Left renal pelvis (tissue), 4 donors: Measurements from ENCODE around the gene LCE1F. TPM values are rescaled to one million over a fixed set of nuclear protein-coding genes. Genes with fewer than 3 reads are reported as not detected.

Experiments
- DNase-seq, 4 donors: peaks; one replicate each; pipeline ENCODE4 v3.0.0-alpha.2; 2013; ENCODE audit warnings: low read depth in 4 of 4, low spot score in 3 of 4
- polyA plus RNA-seq, 4 donors: library from polyadenylated mRNA; unstranded; fragments of 120-200 nt; gene quantifications; one replicate each; pipeline ENCODE4 v1.2.1, GENCODE V29; 2013; ENCODE audit not compliant: insufficient read length in 4 of 4

The LCE1F gene, protein sequence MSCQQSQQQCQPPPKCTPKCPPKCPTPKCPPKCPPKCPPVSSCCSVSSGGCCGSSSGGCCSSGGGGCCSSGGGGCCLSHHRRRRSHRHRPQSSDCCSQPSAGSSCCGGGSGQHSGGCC
- polyA plus RNA-seq, result not detected

DNA sequence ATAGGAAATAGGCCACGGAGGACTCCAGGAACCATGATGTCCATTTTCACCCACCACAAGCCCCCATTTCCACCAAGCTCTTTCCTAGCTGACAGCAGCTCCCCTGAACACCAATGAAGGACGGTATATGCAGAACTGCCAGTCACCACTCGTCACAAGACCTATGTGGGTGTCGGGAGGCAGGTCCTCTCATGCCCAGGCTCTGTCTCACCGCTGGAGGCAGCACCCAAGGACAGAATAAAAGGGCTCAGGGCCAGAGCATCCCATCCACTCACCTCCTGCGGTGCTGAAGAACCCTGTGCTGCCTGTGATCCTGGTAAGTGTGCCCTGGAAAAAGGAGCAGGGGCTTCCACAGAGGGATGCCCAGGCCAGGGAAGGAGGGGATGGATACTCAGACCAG is at the start of gene LCE1F:
Gene LCE1F, plus strand, starts transcription at position 266 of the 400 bp plus-strand sequence. CDS start 1,232 bp downstream, outside the sequence.
- DNase-seq, result no peak

GRCh38 chr1:152725261-152725660 is 49.7 kb upstream of the LCE1F start:
- DNase-seq, result no peak

DNA sequence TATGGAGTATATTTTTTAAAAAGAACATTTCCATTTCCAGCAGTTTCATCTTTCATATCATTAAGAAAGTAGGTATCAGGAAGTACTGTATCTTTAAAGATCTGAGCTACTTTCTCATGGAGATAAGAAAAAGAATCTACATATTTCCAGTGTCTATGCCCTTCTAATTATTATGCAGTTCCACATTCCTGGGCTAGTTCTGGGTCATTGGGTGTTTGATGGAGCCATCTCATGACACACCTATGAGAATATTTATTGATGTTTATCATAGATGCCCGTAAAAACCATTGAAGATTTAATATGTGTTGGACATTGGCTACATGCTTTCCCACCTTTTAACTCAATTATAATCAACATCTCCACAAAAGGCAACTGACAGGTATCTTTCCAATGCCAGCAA is 46.0 kb upstream of the LCE1F start:
- DNase-seq, result no peak

DNA sequence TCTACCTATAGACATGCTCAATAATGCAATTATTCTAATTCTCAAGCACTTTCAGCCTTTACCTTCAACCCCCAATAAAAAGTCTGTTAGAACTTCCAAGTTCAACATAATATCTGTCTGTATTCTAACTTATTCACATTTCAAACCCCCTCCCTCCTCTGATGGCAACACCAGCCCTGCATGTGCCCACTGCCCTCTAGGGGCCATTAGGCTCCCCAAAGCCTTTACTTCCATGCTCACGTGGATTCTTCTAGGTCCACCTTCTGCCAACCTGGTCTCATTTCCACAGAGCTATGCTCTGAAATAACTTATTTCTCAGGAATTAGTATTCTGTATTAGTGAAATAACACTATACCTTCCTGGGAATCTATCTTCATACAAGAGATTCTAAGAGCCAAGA is 39.3 kb upstream of the LCE1F start:
- no peak for DNase-seq

DNA sequence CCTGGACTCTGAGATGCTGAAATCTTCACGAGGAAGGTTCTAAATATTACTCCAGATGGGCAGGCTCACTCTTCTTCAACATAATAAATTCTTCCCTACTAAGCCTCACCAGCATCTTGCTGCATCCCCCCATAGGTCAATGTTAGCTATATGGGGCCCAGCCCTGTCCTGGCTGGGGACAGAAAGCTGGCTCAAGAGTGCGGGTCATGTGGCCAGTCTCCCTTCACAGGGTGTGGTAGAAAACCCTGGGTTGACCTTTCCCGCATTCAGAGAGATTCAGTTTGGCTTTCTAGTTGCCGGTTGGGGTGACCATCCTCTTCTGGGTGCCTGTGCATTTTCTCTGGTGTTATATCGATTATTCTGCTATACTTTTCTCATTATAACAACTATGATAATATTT is 36.9 kb upstream of the LCE1F start:
- no peak for DNase-seq

DNA sequence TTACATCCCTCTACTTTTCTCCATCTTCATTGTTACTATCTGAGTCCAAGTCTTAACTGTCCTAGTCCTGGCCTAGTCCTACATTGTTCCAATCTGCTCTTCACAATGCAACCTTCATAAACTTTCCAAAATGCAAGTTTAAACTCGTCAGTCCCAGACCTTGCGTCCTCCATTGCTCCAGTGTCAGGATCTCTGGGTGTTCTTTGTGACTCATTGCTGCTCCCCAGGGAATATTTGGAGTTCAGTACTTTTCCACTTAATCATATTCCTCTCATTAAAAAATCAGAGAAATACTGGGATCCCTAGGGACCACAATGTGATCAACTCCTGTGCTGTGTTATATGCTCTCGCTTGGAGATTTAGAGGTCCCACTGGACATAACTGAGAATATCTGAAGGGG is 35.1 kb upstream of the LCE1F start:
- no peak for DNase-seq

GRCh38 chr1:152741656-152742055 is 33.3 kb upstream of the LCE1F start:
- no peak for DNase-seq

GRCh38 chr1:152743371-152744145 is 31.4 kb upstream of the LCE1F start:
- no peak for DNase-seq

- no peak for DNase-seq
These were observed 29.6 kb upstream of the LCE1F start for GRCh38 chr1:152745289-152745704.

DNA sequence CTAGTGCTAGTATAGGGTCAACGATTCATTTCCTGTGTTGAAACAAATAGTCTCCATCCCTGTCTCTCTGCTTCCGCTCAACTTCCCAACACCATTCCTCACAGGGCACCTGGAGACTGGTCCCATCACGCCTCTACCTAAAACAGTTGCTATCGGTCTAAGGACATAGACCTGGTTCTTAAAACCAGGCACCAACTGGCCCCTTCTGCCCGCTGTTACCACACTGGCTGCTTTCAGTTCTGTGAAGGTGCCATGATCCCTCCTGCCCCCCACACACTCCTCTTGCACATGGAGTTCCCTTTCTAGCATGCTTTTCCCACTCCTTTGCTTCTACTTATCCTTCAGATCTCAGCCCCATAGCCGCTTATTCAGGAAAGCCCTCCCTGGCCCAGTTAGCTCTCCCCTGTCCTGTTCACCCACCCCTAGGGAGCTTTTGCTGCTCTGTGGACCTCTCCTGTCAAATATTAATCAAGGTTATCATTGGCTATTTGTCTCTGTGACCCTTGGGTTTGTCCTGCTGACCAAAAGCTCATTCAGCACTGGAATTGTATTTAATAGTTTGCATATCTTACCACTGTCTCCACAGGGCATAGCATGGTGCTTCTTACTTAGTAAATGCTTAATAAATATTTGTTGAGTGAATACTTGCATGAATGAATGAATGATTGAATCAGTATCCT is 29.0 kb upstream of the LCE1F start:
- DNase-seq, result no peak

- no peak for DNase-seq
These were observed 27.1 kb upstream of the LCE1F start for GRCh38 chr1:152747831-152748230.

- DNase-seq, result no peak
These were observed 22.7 kb upstream of the LCE1F start for GRCh38 chr1:152752225-152752624.

- DNase-seq, result no peak
These were observed 21.4 kb upstream of the LCE1F start for GRCh38 chr1:152753586-152753985.

DNA sequence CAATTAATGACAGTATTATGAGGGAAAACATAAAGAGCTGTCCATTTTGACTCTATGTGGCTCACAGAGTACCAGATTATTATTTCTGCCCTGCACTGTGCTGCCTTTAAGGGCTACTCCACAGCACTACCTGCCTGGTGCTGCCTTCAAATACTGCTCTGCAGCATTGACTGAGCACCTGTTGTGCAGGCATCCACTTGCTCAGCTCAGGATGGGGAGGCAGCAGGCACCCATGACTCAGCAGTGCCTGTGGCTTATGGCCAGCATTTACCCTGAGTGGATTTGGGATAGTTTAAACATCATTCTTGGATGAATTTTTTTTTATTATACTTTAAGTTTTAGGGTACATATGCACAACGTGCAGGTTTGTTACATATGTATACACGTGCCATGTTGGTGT is 18.1 kb upstream of the LCE1F start:
- DNase-seq, result no peak

GRCh38 chr1:152757747-152758146 is 17.2 kb upstream of the LCE1F start, which contains the start of gene KPRP:
Gene KPRP (plus strand): TSS chr1:152758025. CDS start chr1:152759589, 1,564 bp downstream.
- DNase-seq, result no peak

- DNase-seq, result no peak
These were observed 16.3 kb upstream of the LCE1F start for GRCh38 chr1:152758636-152759035.

- DNase-seq, result no peak
These were observed 15.3 kb upstream of the LCE1F start for GRCh38 chr1:152759453-152760173.

DNA sequence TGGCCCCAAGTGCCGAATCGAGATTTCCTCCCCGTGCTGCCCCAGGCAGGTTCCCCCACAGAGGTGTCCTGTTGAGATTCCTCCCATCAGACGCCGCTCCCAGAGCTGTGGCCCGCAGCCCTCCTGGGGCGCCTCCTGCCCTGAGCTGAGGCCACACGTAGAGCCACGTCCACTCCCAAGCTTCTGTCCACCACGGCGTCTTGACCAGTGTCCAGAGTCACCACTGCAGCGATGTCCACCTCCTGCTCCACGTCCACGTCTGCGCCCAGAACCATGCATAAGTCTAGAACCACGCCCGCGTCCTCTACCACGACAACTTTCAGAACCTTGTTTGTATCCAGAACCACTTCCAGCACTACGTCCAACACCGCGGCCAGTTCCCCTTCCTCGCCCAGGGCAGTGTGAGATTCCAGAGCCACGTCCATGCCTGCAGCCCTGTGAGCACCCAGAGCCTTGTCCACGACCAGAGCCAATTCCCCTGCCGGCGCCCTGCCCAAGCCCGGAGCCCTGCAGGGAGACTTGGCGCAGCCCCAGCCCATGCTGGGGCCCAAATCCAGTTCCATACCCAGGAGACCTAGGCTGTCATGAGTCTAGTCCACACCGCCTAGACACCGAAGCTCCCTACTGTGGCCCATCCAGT is 14.3 kb upstream of the LCE1F start:
- DNase-seq, result no peak

DNA sequence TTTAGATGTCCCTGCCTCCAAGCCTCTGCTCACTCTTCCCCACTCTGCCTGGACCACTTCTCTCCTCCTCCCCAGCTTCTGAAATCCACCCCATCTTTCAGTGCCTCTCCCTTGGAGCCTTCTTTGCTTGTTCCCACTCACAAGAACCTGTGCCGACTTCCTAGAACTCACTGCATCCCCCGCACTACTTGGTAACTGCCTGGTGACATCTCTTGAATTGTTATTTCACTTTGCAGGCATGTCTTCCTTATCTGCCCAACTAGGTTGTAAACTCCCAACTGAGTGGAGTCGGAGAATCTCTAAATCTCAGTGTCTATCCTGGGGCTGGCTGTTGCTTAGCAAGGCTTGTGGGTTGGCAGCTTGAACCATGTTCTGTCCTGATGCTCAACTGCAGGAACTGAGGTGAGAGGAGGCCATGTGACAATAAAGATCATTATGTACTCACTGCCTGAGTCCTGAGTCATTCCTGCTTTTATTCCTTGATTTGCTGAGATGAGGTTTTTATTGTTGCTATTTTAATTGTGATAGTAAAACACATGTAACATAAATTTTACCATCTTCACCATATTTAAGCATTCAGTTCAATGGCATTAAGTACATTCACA is 13.2 kb upstream of the LCE1F start:
- DNase-seq, result no peak

DNA sequence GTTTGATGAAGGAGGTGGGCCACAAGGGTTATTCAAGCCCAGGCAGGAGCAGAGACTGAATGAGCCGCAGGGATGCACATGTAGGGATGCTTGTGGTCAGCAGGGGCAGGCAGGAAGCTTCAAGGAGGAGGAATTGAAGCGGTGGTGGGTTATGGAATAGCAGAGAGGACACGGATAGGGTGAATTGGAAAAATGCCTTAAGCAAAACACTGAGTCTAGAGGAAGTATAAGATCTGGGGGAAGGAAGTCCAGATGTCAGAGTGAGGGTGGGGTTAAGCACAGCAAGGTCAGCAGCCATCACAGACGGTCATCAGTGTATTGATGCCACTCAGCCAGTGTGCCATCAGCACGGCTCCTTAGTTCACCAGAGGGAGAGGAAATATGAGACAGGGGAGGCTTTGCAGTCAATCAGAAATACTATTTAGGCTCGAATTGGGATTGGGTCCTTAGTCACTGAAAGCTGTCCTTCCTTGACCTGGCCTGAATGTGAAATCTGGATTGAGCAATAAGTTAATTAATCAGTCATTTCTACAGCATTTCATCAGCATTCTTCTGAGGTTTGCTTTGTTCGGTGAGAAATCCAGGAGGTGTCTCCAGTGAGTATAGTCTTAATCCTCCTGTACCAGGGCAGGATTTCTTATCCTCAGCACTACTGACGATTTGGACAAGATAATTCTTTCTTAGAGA is 6.0 kb upstream of the LCE1F start:
- no peak for DNase-seq
